Lung (tissue), 13 donors: Measurements from ENCODE around the gene CCDC117. TPM values are rescaled to one million over a fixed set of nuclear protein-coding genes. Genes with fewer than 3 reads are reported as not detected.

ENCODE experiments used
- ATAC-seq: fragments of 200-7000 bp; cut with Tn5 transposase; one replicate; pipeline ENCODE4 v1.9.1; 2020; ENCODE audit warnings: moderate number of reproducible peaks; ENCODE audit not compliant: insufficient read depth, low FRiP score
- DNase-seq, 3 donors: peaks; one replicate each; pipeline ENCODE4 v3.0.0-alpha.2; 2013 to 2017
- H3K27ac ChIP-seq, 2 donors: one replicate each; pipeline ENCODE4 v1.5.1; 2013; ENCODE audit warnings: mild to moderate bottlenecking in 2 of 2, moderate library complexity in 2 of 2, control low read depth in 1 of 2, inconsistent platforms in 1 of 2, low read depth in 1 of 2, low read length in 1 of 2
- H3K27me3 ChIP-seq, 3 donors: one replicate each; pipeline ENCODE4 v1.5.1; 2013; ENCODE audit warnings: low read length in 2 of 3; ENCODE audit not compliant: control insufficient read depth in 3 of 3, insufficient read depth in 3 of 3
- H3K36me3 ChIP-seq, 4 donors: one replicate each; pipeline ENCODE4 v1.5.1; 2013; ENCODE audit warnings: low read length in 4 of 4, mild to moderate bottlenecking in 1 of 4, moderate library complexity in 1 of 4; ENCODE audit not compliant: control insufficient read depth in 4 of 4, insufficient read depth in 4 of 4
- H3K4me1 ChIP-seq, 5 donors: one replicate each; pipeline ENCODE4 v1.5.1; 2013; ENCODE audit warnings: low read length in 5 of 5, mild to moderate bottlenecking in 2 of 5, moderate library complexity in 1 of 5; ENCODE audit not compliant: control insufficient read depth in 5 of 5, insufficient read depth in 5 of 5
- H3K4me3 ChIP-seq: one replicate; pipeline ENCODE4 v1.5.1; 2013; ENCODE audit warnings: mild to moderate bottlenecking, control low read depth, moderate library complexity
- H3K9ac ChIP-seq, 2 donors: one replicate each; pipeline ENCODE4 v1.5.1; 2013; ENCODE audit warnings: low read length in 2 of 2, control low read depth in 1 of 2; ENCODE audit not compliant: insufficient read depth in 1 of 2
- H3K9me3 ChIP-seq, 4 donors: one replicate each; pipeline ENCODE4 v1.5.1; 2013; ENCODE audit warnings: low read length in 3 of 4, mild to moderate bottlenecking in 1 of 4, moderate library complexity in 1 of 4; ENCODE audit not compliant: control insufficient read depth in 4 of 4, insufficient read depth in 3 of 4
- WGBS, 2 donors: extraction: QIAGEN DNeasy Blood & Tissue Kit; methylation state at CpG; one replicate each; pipeline ENCODE4 v1.1.7; 2013; 5-methylcytosine and 5-hydroxymethylcytosine counted together
- polyA plus RNA-seq, 2 donors: library from polyadenylated mRNA; stranded (reverse); fragments of 200-250 nt; gene quantifications; one replicate each; pipeline ENCODE4 v1.2.1, GENCODE V29; 2013
- small RNA-seq: library from RNA; depleted of rRNA; stranded (forward); fragments of <200 nt; gene quantifications from one replicate; pipeline ENCODE3, GENCODE V24; 2014; ENCODE audit warnings: low replicate concordance
- total RNA-seq, 2 donors: library from RNA; depleted of rRNA in 1 of 2; stranded (reverse); fragments of >200 nt in 1 of 2; gene quantifications; one replicate each; pipeline ENCODE4 v1.2.1, GENCODE V29; 2014 to 2021
- TF ChIP-seq, protein P1 (sequence below): IDR thresholded peaks from 2 replicates; pipeline ENCODE4 v1.5.1; 2012; ENCODE audit warnings: mild to moderate bottlenecking; ENCODE audit errors: control extremely low read depth, extremely low read depth
- donor health status: control.
- donor health status: control.
- donor health status: Bipolar disorder and iron deficiency.
- donor health status: healthy.
- donor health status: DM: yes; HTN: yes; CAD: no.

The CCDC117 gene
- total and polyA plus RNA-seq, 4 donors, result 7.8 to 29.2 (median 16.4) TPM

DNA sequence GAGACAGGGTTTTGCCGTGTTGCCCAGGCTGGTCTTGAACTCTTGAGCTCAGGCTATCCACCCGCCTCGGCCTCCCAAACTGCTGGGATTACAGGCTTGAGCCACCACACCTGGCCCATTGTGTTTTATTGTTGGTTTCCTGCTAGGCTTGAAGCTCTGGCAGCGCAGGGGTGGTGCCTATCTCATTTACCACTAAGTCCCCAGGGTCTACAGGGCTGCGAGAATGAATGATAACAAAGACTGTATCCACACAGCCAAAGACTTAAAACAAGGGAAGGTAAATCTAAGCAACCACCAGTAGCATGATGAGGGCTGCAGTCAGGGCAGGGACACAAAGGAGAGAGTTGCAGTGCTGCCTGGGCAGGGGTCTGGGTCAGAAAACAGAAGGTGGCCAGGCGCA lies 65.1 kb downstream of the CCDC117 start:
- Histone ChIP-seq H3K9me3 (no peaks in the 10 kb centered on the region), H3K27me3 (no peaks in the 10 kb centered on the region), H3K4me3 (no peak overlapping the region), H3K27ac (no peak overlapping the region), H3K36me3 (peaks cover 0 to 3% (median 0%) of the 10 kb centered on the region in 4 donors), H3K9ac (no peak overlapping the region), H3K4me1 (no peaks in the 10 kb centered on the region)
- DNase-seq, result no peak
- TF ChIP-seq, protein P1, sequence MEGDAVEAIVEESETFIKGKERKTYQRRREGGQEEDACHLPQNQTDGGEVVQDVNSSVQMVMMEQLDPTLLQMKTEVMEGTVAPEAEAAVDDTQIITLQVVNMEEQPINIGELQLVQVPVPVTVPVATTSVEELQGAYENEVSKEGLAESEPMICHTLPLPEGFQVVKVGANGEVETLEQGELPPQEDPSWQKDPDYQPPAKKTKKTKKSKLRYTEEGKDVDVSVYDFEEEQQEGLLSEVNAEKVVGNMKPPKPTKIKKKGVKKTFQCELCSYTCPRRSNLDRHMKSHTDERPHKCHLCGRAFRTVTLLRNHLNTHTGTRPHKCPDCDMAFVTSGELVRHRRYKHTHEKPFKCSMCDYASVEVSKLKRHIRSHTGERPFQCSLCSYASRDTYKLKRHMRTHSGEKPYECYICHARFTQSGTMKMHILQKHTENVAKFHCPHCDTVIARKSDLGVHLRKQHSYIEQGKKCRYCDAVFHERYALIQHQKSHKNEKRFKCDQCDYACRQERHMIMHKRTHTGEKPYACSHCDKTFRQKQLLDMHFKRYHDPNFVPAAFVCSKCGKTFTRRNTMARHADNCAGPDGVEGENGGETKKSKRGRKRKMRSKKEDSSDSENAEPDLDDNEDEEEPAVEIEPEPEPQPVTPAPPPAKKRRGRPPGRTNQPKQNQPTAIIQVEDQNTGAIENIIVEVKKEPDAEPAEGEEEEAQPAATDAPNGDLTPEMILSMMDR, result no peak
- no peak for ATAC-seq
- WGBS, 2 donors, result 94 to 96% methylated on average over 6 of the region's 6 CpGs

Small RNA genes within 50 kb of the gene (small RNA-seq; reads per million reads assigned to genes)
- not detected for gene Z93930.1

Other genes starting within 250 kb of the CCDC117 start
- 10 to 100 TPM; 43.9 to 72.2 TPM for gene TTC28, start 92.9 kb upstream of the CCDC117 start, total RNA-seq
- gene TTC28, start 92.9 kb upstream of the CCDC117 start, polyA plus RNA-seq, result 1 to 10 TPM; 4.7 to 5.7 TPM
- 10 to 100 TPM in 1 of 2 donors, 1 to 10 TPM in 1; 8.6 to 10.0 TPM for gene CHEK2, start 30.9 kb upstream of the CCDC117 start, total RNA-seq
- gene CHEK2, start 30.9 kb upstream of the CCDC117 start, polyA plus RNA-seq, result 10 to 100 TPM in 1 of 2 donors, 1 to 10 TPM in 1; 6.0 to 10.4 TPM
- 10 to 100 TPM; 10.3 to 11.2 TPM for gene HSCB, start 30.7 kb upstream of the CCDC117 start, total RNA-seq
- 10 to 100 TPM; 15.4 to 19.8 TPM for gene HSCB, start 30.7 kb upstream of the CCDC117 start, polyA plus RNA-seq
- gene XBP1, start 27.9 kb downstream of the CCDC117 start, total RNA-seq, result 100 to 1,000 TPM; 298 to 341 TPM
- gene XBP1, start 27.9 kb downstream of the CCDC117 start, polyA plus RNA-seq, result 100 to 1,000 TPM; 144 to 324 TPM
- 10 to 100 TPM in 1 of 2 donors, 1 to 10 TPM in 1; 9.5 to 10.2 TPM for gene ZNRF3, start 110.9 kb downstream of the CCDC117 start, total RNA-seq
- gene ZNRF3, start 110.9 kb downstream of the CCDC117 start, polyA plus RNA-seq, result 1 to 10 TPM; 3.5 to 4.2 TPM